NT2/D1 (cell line): ENCODE results near the gene LELP1.

Source experiments
- SUZ12 ChIP-seq: IDR thresholded peaks from 2 replicates; pipeline ENCODE4 v1.6.1; 2011; ENCODE audit not compliant: insufficient read length, insufficient read depth; ENCODE audit errors: extremely low read depth
- YY1 ChIP-seq: IDR thresholded peaks from 2 replicates; pipeline ENCODE4 v1.6.1; 2011; ENCODE audit not compliant: insufficient read length, insufficient read depth
- ZNF274 ChIP-seq: IDR thresholded peaks from 2 replicates; pipeline ENCODE4 v1.6.1; 2011; ENCODE audit warnings: mild to moderate bottlenecking, low read depth, low read length

- TF ChIP-seq ZNF274: no peak
- TF ChIP-seq YY1: no peak
- TF ChIP-seq SUZ12: no peak
Measured at GRCh38 chr1:153245466-153245865, 42.2 kb downstream of the LELP1 start.
